SK-N-SH (cell line): ENCODE data around the gene PHACTR3. TPM values are rescaled to one million over a fixed set of nuclear protein-coding genes. Genes with fewer than 3 reads are reported as not detected.

Source experiments
- CTCF ChIA-PET: fragments of 300-600, 350-600 bp; formaldehyde crosslinking; extraction: SDS; loops from one replicate; lab custom pipeline; 2021; lab: Yijun Ruan, JAX
- POLR2A ChIA-PET: fragments of 350-600 bp; sonication (Branson Sonifier 250); formaldehyde crosslinking; extraction: SDS; loops from one replicate; lab custom pipeline; 2020; ENCODE audit warnings: antibody characterized with exemption, inconsistent platforms; lab: Yijun Ruan, JAX
- DNase-seq: peaks from one replicate; pipeline ENCODE4 v3.0.0; 2012
- H2AFZ ChIP-seq: fragments of 200-600 bp; sonication (generic); 2 replicates; pipeline ENCODE4 v1.8.1; 2016; ENCODE audit warnings: antibody characterized with exemption, mild to moderate bottlenecking, low read depth
- H3F3A ChIP-seq: fragments of 200-600 bp; sonication (generic); replicated peaks from 2 replicates; pipeline ENCODE3; 2016; ENCODE audit warnings: antibody characterized with exemption, mild to moderate bottlenecking; ENCODE audit not compliant: insufficient read depth
- H3K27ac ChIP-seq, 2 experiments: fragments of 200-500 bp in 1 of 2; fragments of 200-600 bp in 1 of 2; sonication (Bioruptor generic) in 1 of 2; sonication (generic), shearing (Covaris generic) in 1 of 2; 2 replicates each; pipeline versions ENCODE4 v1.5.1 to v1.6.1; 2014 to 2016; ENCODE audit warnings: low read depth in 2 of 2, inconsistent platforms in 1 of 2, low read length in 1 of 2, mild to moderate bottlenecking in 1 of 2, mixed read lengths in 1 of 2
- H3K27me3 ChIP-seq: fragments of 200-600 bp; sonication (generic), shearing (Covaris generic); 2 replicates; pipeline ENCODE4 v1.6.1; 2016; ENCODE audit warnings: mixed run types; ENCODE audit not compliant: insufficient read depth
- H3K36me3 ChIP-seq, 2 experiments: fragments of 200-500 bp in 1 of 2; fragments of 200-600 bp in 1 of 2; sonication (Bioruptor generic) in 1 of 2; sonication (generic) in 1 of 2; replicated peaks in 1 of 2; 2 replicates each; pipeline versions ENCODE3 to v1.5.1; 2014 to 2016; ENCODE audit warnings: low read length in 1 of 2, mild to moderate bottlenecking in 1 of 2; ENCODE audit not compliant: insufficient read depth in 2 of 2, control insufficient read depth in 1 of 2
- H3K4me1 ChIP-seq, 2 experiments: fragments of 200-500 bp in 1 of 2; fragments of 200-600 bp in 1 of 2; sonication (Bioruptor generic) in 1 of 2; sonication (generic), shearing (Covaris generic) in 1 of 2; 2 replicates each; pipeline versions ENCODE4 v1.5.1 to v1.6.1; 2014 to 2016; ENCODE audit warnings: low read depth in 1 of 2, low read length in 1 of 2, mixed run types in 1 of 2; ENCODE audit not compliant: insufficient read depth in 2 of 2, control insufficient read depth in 1 of 2
- H3K4me2 ChIP-seq: fragments of 200-600 bp; sonication (generic), shearing (Covaris generic); 2 replicates; pipeline ENCODE4 v1.6.1; 2017; ENCODE audit warnings: mixed run types
- H3K4me3 ChIP-seq, 2 experiments: fragments of 200-500 bp in 1 of 2; fragments of 200-600 bp in 1 of 2; sonication (Bioruptor generic) in 1 of 2; sonication (generic), shearing (Covaris generic) in 1 of 2; 2 replicates each; pipeline versions ENCODE4 v1.5.1 to v1.8.1; 2014 to 2016; ENCODE audit warnings: low read depth in 2 of 2, inconsistent platforms in 1 of 2, low read length in 1 of 2, mild to moderate bottlenecking in 1 of 2, mixed read lengths in 1 of 2, moderate library complexity in 1 of 2
- H3K79me2 ChIP-seq: fragments of 200-600 bp; sonication (generic); 2 replicates; pipeline ENCODE4 v1.8.1; 2017; ENCODE audit warnings: mild to moderate bottlenecking; ENCODE audit not compliant: insufficient read depth
- H3K9ac ChIP-seq: fragments of 200-600 bp; sonication (generic); 2 replicates; pipeline ENCODE4 v1.6.1; 2017; ENCODE audit warnings: mixed run types
- H3K9me2 ChIP-seq: fragments of 200-600 bp; sonication (generic); 2 replicates; pipeline ENCODE4 v1.6.1; 2017; ENCODE audit warnings: mixed run types
- H3K9me3 ChIP-seq: fragments of 200-600 bp; sonication (generic); 2 replicates; pipeline ENCODE4 v1.6.1; 2017; ENCODE audit warnings: mixed run types, mild to moderate bottlenecking, moderate library complexity
- H4K20me1 ChIP-seq: fragments of 200-600 bp; sonication (generic); 2 replicates; pipeline ENCODE4 v1.6.1; 2017; ENCODE audit warnings: mild to moderate bottlenecking, mixed run types; ENCODE audit not compliant: insufficient read depth
- ELF1 ChIP-seq: IDR thresholded peaks from 2 replicates; pipeline ENCODE4 v1.4.0; 2012
- EP300 ChIP-seq, 2 experiments: IDR thresholded peaks; 2 replicates each; pipeline versions ENCODE4 v1.4.0 to v1.6.1; 2012; ENCODE audit warnings: borderline replicate concordance in 1 of 2, low read depth in 1 of 2, low read length in 1 of 2
- EZH2phosphoT487 ChIP-seq: fragments of 200-600 bp; sonication (generic); IDR thresholded peaks from 2 replicates; pipeline ENCODE4 v1.6.1; 2017; ENCODE audit warnings: low read depth, mixed run types, mild to moderate bottlenecking, antibody characterized with exemption, moderate library complexity, borderline replicate concordance
- FOSL2 ChIP-seq: IDR thresholded peaks from 2 replicates; pipeline ENCODE4 v1.4.0; 2012; ENCODE audit warnings: low read depth, mild to moderate bottlenecking, moderate library complexity, borderline replicate concordance
- FOXJ3 ChIP-seq: sonication (generic); formaldehyde crosslinking; IDR thresholded peaks from 2 replicates; pipeline ENCODE4 v1.5.1; 2020; ENCODE audit warnings: mild to moderate bottlenecking, missing genetic modification reagents
- FOXM1 ChIP-seq: IDR thresholded peaks from 2 replicates; pipeline ENCODE4 v1.4.0; 2012; ENCODE audit warnings: low read depth, mild to moderate bottlenecking
- GATA2 ChIP-seq: sonication (generic); formaldehyde crosslinking; IDR thresholded peaks from 2 replicates; pipeline ENCODE4 v1.5.0; 2020; ENCODE audit warnings: mild to moderate bottlenecking, missing genetic modification reagents
- MEF2A ChIP-seq: IDR thresholded peaks from 2 replicates; pipeline ENCODE4 v1.4.0; 2012; ENCODE audit warnings: low read depth, borderline replicate concordance
- MXI1 ChIP-seq: IDR thresholded peaks from 2 replicates; pipeline ENCODE4 v1.6.1; 2012; ENCODE audit warnings: mild to moderate bottlenecking, low read depth, low read length, improper control_type of control experiment
- POLR2AphosphoS5 ChIP-seq: IDR thresholded peaks from 2 replicates; pipeline ENCODE4 v1.6.1; 2012; ENCODE audit warnings: low read depth, low read length
- RXRA ChIP-seq: IDR thresholded peaks from 2 replicates; pipeline ENCODE4 v1.4.0; 2012; ENCODE audit warnings: low read depth, mild to moderate bottlenecking, borderline replicate concordance
- SIN3A ChIP-seq: IDR thresholded peaks from 2 replicates; pipeline ENCODE4 v1.6.1; 2012; ENCODE audit warnings: low read depth, mild to moderate bottlenecking, low read length, moderate library complexity, borderline replicate concordance
- TCF12 ChIP-seq: IDR thresholded peaks from 2 replicates; pipeline ENCODE4 v1.4.0; 2012
- TEAD4 ChIP-seq: IDR thresholded peaks from 2 replicates; pipeline ENCODE4 v1.4.0; 2012; ENCODE audit warnings: mild to moderate bottlenecking, borderline replicate concordance; ENCODE audit not compliant: insufficient read depth
- WGBS: methylation state at CpG from one replicate; pipeline ENCODE4 v1.1.6; 2017; ENCODE audit warnings: low lambda C conversion rate; 5-methylcytosine and 5-hydroxymethylcytosine counted together
- polyA plus RNA-seq, 3 experiments: library from polyadenylated mRNA; depleted of rRNA; stranded (reverse); fragments of >200 nt; gene quantifications; 2 replicates each; pipeline ENCODE4 v1.2.3, GENCODE V29; 2012
- TF ChIP-seq, protein P1 (sequence below): IDR thresholded peaks from 2 replicates; pipeline ENCODE4 v1.6.1; 2012; ENCODE audit warnings: mild to moderate bottlenecking, low read depth, low read length, moderate library complexity
- TF ChIP-seq, protein P2 (sequence below): fragments of 150-350 bp; IDR thresholded peaks from 2 replicates; pipeline ENCODE4 v1.6.1; 2017; ENCODE audit warnings: antibody characterized with exemption, low read length, low read depth, borderline replicate concordance
- TF ChIP-seq, protein P3 (sequence below): fragments of 200-600 bp; sonication (generic); IDR thresholded peaks from 2 replicates; pipeline ENCODE4 v1.6.1; 2017; ENCODE audit warnings: antibody characterized with exemption, mild to moderate bottlenecking, moderate library complexity
- TF ChIP-seq, protein P4 (sequence below): fragments of 150-350 bp; IDR thresholded peaks from 2 replicates; pipeline ENCODE4 v1.6.1; 2016; ENCODE audit warnings: mild to moderate bottlenecking, low read depth, low read length

The PHACTR3 gene
- polyA plus RNA-seq, 1 of the 3 experiments (the other 2 are of a cell fraction) = 0.10 TPM

DNA sequence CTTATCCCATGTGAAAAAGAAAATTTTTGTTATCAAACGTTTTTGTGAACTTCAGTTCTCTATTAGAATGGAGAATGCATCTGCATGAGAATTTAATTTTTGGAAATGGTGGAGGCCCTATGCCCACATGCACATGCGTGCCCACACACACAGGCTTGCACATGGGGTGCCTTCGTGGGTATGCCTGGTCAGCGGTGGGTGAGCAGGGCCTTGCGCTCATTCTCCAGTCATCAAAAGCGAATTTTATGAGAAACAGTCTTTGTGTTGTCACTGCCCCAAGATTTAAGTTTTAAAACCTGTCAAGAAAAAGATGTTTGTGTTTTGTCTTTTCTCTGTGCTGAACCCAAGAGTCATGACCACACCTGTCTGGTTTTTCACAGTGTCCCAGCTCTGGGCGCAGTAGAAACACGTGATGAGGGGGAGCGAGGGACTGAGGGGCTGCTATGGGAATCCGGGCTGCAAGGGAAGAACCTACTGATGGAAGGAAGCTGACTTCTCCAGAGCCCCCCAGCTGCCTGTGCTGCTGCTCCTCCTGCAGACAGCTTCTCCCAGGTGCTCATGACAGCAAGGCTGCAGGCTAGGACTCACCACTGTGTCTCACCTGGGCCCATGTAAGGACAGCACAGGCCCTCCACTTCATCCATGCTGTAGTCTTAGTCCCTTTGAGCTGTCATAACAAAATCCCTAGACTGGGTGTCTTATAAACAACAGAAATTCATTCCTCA lies 175.5 kb downstream of the PHACTR3 start:
- H3K4me3 ChIP-seq = no peak overlapping the region
- no peak for TF ChIP-seq TCF12
- H3K4me1 ChIP-seq = no peaks in the 10 kb centered on the region; a peak in 1 of 4 replicates
- no peak for DNase-seq
- no peaks in the 10 kb centered on the region for H3F3A ChIP-seq
- 32% methylated on average over 10 of the region's 10 CpGs for WGBS
- H2AFZ ChIP-seq = no peak overlapping the region
- ChIA-PET CTCF (interaction anchor here (1.4 to 7.7 kb wide), 3 partner anchors 12 to 182 kb away, joined by 5 to 170 read pairs (median 6); no protein-coding TSS in a partner anchor), POLR2A (no interaction called here)
- no peaks in the 10 kb centered on the region for H3K27me3 ChIP-seq
- no peak overlapping the region for H3K9ac ChIP-seq
- H3K4me2 ChIP-seq = no peak overlapping the region
- no peaks in the 10 kb centered on the region for H3K9me3 ChIP-seq
- H3K36me3 ChIP-seq = no peaks in the 10 kb centered on the region
- no peak overlapping the region for H3K27ac ChIP-seq
- H4K20me1 ChIP-seq = no peaks in the 10 kb centered on the region
- H3K9me2 ChIP-seq = no peaks in the 10 kb centered on the region
- H3K79me2 ChIP-seq = no peaks in the 10 kb centered on the region

DNA sequence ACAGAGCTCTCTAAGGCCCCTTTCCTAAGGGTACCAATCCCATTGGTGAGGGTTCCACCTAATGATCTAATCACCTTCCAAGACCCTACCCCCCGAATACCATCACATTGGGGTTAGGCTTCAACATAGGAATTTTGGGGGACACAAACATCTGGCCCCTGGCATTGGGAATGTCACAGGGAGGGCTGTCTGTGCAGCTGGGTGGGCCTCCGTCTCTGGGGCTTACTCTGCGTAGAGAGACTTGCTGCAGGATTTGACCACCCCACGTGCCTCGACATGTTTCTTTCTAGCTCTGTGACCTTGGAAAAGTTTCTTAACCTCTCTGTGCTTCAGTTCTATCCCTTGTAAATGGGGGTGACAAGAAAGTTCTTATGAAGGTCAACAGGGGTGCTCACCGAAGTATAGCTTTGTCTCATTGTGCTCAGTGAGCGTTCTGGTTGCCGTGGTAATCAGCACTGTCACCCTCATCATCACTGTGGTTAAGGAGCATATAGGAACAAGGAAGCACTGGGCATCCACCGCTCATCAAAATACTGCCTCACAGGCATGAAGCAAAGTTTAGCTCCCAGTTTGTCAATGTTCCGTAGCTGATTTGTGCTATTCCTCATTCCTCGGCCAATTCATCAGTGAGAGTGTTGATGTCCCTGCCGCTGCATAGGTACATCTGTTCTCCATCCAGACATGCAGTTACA lies 176.3 kb downstream of the PHACTR3 start:
- Histone ChIP-seq H3K36me3 (no peaks in the 10 kb centered on the region), H3K4me2 (no peak overlapping the region), H4K20me1 (no peaks in the 10 kb centered on the region), H3K27me3 (no peaks in the 10 kb centered on the region), H3F3A (no peaks in the 10 kb centered on the region), H2AFZ (no peak overlapping the region), H3K9me2 (no peaks in the 10 kb centered on the region), H3K79me2 (no peaks in the 10 kb centered on the region), H3K4me1 (no peaks in the 10 kb centered on the region; a peak in 1 of 4 replicates), H3K27ac (no peak overlapping the region), H3K9me3 (no peaks in the 10 kb centered on the region), H3K9ac (no peak overlapping the region), H3K4me3 (no peak overlapping the region)
- ChIA-PET POLR2A (no interaction called here), CTCF (interaction anchor here (1.1 to 7.7 kb wide), 4 partner anchors 12 to 183 kb away, joined by 4 to 170 read pairs (median 6); no protein-coding TSS in a partner anchor)
- DNase-seq = no peak
- WGBS = 66% methylated on average over 11 of the region's 12 CpGs
- TF ChIP-seq EP300 (IDR thresholded peaks at IDR 0.05; ENCODE audit: borderline replicate concordance in 1 of 2, low read depth in 1 of 2, low read length in 1 of 2) (no peak), GATA2 (CRISPR knock-in tag) (no peak), FOXJ3 (CRISPR knock-in tag) (no peak), ELF1 (no peak), TCF12 (no peak), TEAD4 (no peak), MEF2A (no peak), MXI1 (no peak), FOXM1 (no peak), FOSL2 (no peak), EZH2phosphoT487 (no peak), SIN3A (no peak), POLR2AphosphoS5 (no peak), RXRA (no peak)
- TF ChIP-seq, protein P1, sequence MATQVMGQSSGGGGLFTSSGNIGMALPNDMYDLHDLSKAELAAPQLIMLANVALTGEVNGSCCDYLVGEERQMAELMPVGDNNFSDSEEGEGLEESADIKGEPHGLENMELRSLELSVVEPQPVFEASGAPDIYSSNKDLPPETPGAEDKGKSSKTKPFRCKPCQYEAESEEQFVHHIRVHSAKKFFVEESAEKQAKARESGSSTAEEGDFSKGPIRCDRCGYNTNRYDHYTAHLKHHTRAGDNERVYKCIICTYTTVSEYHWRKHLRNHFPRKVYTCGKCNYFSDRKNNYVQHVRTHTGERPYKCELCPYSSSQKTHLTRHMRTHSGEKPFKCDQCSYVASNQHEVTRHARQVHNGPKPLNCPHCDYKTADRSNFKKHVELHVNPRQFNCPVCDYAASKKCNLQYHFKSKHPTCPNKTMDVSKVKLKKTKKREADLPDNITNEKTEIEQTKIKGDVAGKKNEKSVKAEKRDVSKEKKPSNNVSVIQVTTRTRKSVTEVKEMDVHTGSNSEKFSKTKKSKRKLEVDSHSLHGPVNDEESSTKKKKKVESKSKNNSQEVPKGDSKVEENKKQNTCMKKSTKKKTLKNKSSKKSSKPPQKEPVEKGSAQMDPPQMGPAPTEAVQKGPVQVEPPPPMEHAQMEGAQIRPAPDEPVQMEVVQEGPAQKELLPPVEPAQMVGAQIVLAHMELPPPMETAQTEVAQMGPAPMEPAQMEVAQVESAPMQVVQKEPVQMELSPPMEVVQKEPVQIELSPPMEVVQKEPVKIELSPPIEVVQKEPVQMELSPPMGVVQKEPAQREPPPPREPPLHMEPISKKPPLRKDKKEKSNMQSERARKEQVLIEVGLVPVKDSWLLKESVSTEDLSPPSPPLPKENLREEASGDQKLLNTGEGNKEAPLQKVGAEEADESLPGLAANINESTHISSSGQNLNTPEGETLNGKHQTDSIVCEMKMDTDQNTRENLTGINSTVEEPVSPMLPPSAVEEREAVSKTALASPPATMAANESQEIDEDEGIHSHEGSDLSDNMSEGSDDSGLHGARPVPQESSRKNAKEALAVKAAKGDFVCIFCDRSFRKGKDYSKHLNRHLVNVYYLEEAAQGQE = no peak
- TF ChIP-seq, protein P2, sequence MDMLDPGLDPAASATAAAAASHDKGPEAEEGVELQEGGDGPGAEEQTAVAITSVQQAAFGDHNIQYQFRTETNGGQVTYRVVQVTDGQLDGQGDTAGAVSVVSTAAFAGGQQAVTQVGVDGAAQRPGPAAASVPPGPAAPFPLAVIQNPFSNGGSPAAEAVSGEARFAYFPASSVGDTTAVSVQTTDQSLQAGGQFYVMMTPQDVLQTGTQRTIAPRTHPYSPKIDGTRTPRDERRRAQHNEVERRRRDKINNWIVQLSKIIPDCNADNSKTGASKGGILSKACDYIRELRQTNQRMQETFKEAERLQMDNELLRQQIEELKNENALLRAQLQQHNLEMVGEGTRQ = no peak
- TF ChIP-seq, protein P3, sequence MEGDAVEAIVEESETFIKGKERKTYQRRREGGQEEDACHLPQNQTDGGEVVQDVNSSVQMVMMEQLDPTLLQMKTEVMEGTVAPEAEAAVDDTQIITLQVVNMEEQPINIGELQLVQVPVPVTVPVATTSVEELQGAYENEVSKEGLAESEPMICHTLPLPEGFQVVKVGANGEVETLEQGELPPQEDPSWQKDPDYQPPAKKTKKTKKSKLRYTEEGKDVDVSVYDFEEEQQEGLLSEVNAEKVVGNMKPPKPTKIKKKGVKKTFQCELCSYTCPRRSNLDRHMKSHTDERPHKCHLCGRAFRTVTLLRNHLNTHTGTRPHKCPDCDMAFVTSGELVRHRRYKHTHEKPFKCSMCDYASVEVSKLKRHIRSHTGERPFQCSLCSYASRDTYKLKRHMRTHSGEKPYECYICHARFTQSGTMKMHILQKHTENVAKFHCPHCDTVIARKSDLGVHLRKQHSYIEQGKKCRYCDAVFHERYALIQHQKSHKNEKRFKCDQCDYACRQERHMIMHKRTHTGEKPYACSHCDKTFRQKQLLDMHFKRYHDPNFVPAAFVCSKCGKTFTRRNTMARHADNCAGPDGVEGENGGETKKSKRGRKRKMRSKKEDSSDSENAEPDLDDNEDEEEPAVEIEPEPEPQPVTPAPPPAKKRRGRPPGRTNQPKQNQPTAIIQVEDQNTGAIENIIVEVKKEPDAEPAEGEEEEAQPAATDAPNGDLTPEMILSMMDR = no peak
- TF ChIP-seq, protein P4, sequence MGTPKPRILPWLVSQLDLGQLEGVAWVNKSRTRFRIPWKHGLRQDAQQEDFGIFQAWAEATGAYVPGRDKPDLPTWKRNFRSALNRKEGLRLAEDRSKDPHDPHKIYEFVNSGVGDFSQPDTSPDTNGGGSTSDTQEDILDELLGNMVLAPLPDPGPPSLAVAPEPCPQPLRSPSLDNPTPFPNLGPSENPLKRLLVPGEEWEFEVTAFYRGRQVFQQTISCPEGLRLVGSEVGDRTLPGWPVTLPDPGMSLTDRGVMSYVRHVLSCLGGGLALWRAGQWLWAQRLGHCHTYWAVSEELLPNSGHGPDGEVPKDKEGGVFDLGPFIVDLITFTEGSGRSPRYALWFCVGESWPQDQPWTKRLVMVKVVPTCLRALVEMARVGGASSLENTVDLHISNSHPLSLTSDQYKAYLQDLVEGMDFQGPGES = no peak
